Activated CD8-positive, alpha-beta memory T cell treated with anti-CD3 and anti-CD28 coated beads for 36 hours (primary cell): ENCODE measurements around the gene KRT2. TPM values are rescaled to one million over a fixed set of nuclear protein-coding genes. Genes with fewer than 3 reads are reported as not detected.

Source experiments
- CTCF ChIA-PET: fragments of 350-600 bp; sonication (Branson Sonifier 250); formaldehyde crosslinking; loops from one replicate; lab custom pipeline; 2021; ENCODE audit warnings: antibody characterized with exemption; lab: Charles Lee
- POLR2A ChIA-PET: fragments of 350-600 bp; sonication (Branson Sonifier 250); formaldehyde crosslinking; loops from one replicate; lab custom pipeline; 2021; ENCODE audit warnings: antibody characterized with exemption; lab: Charles Lee
- total RNA-seq, 2 experiments: library from RNA; stranded (reverse); gene quantifications; one replicate each; pipeline ENCODE4 v1.2.3, GENCODE V29; 2021

The KRT2 gene
- total RNA-seq, 2 experiments from 2014 or later = not detected

DNA sequence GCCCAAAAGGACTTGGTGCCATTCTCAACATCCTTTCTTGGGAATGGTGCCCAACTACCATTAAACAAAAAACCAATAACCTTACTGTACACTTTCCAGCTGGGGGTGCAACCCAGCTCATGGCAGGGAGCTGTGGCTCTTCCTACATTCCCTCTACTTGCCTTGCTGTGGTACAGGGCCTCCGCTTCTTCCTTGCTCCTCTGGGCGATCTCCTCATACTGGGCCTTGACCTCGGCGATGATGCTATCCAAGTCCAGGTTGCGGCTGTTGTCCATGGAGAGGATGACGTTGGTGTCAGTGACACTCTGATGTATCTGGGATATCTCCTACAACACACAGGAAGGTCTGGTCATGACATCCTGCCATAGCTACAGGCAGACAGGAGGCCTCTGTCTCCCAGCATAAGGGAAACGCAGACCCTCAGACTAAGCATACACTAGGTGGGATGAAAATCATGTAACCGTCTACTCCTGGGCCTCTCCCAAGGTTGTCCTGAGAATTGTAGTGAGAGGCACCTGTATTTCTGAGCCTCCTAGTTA lies 3.9 kb downstream of the KRT2 start:
- ChIA-PET POLR2A (no interaction called here), CTCF (no interaction called here)

GRCh38 chr12:52647601-52648000 lies 4.4 kb downstream of the KRT2 start:
- POLR2A ChIA-PET = no interaction called here

DNA sequence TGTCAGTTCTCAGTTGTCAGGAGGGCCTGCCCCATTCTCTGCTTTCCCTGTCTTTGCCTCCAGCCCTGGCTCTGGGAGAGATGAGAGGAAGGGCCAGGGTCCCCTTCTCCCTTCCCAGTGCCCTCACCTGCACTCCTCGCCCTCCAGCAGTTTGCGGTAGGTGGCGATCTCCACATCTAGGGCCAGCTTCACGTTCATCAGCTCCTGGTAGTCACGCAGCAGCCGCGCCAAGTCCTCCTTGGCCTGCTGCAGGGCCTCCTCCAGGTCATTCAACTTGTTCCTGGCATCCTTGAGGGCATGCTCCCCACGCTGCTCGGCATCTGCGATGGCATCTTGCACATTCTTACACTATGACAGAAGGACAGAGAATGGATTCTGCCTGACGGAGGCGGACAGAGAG lies 5.4 kb downstream of the KRT2 start:
- ChIA-PET POLR2A (no interaction called here), CTCF (no interaction called here)

More at GRCh38 chr12:52647601-52648000, 4.4 kb downstream of the KRT2 start:
- CTCF ChIA-PET = no interaction called here

- ChIA-PET CTCF (no interaction called here), POLR2A (no interaction called here)
Measured at GRCh38 chr12:52645982-52646381, 6.0 kb downstream of the KRT2 start.

- POLR2A ChIA-PET = no interaction called here
- CTCF ChIA-PET = no interaction called here
Measured at GRCh38 chr12:52645120-52645761, 6.8 kb downstream of the KRT2 start.

DNA sequence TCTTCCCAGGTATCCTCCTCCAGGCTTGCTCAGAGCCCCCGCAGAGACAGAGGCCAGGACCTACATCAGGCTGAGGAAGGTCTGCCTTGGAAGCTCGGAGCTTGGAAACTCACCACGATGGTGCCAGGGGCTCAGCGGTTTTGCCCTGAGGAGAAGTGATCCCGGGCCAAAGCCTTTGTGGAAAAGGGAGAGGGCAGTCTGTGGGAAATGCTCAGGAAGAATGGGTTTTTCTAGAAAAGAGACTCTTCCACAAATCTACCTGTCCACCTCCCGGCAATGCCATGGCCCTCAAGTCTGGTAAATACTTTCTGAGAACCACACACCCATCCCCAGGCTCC lies 8.0 kb downstream of the KRT2 start:
- ChIA-PET CTCF (no interaction called here), POLR2A (no interaction called here)

- ChIA-PET POLR2A (no interaction called here), CTCF (no interaction called here)
Measured at GRCh38 chr12:52643233-52644077, 8.6 kb downstream of the KRT2 start.

DNA sequence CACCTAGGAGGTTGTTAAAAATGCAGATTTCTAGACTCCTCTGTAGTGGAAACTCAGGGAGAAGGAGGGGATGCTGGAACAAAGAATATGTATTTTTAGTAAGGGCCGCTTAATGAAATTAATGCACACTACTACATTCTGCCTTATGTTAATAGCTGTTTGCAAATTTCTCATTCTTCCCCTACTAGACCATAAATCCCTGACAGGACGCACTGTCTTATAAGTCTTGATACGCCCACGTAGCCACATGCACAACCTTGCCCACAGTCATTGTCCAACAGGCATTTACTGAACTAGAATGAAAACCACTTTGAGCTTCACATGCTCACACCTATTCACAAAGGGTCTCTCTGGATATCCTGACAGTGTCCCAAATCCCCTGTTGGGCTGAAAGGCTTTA lies 10.5 kb downstream of the KRT2 start:
- POLR2A ChIA-PET = no interaction called here
- CTCF ChIA-PET = no interaction called here

- CTCF ChIA-PET = interaction anchor here (0.6 kb wide), 1 partner anchor 354 kb away, joined by 3 read pairs; no protein-coding TSS in a partner anchor
- POLR2A ChIA-PET = no interaction called here
Measured at GRCh38 chr12:52637299-52637698, 14.7 kb downstream of the KRT2 start.

- POLR2A ChIA-PET = no interaction called here
- CTCF ChIA-PET = interaction anchor here (0.6 kb wide), 1 partner anchor 353 kb away, joined by 3 read pairs; no protein-coding TSS in a partner anchor
Measured at GRCh38 chr12:52636592-52637258, 15.3 kb downstream of the KRT2 start.

DNA sequence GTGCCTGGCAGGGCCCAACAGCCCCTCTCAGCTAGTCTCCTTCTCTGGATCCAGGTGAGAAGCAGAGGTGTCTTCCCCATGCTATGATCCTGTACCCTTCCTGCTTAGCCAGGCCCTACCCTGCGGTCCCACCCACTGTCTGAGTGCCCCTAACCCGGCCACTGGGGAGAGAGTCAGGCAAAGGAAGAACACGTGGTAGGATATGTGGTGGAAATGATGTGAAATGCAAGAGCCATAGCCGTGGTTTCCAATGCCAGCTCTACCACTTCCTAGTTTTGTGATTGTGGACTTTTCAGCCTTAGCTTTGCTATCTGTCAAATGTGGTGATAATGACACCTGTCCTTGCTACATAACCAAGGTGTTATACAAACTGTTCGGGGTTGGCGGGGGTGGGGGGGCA lies 15.8 kb downstream of the KRT2 start:
- POLR2A ChIA-PET = no interaction called here
- CTCF ChIA-PET = no interaction called here

- ChIA-PET CTCF (no interaction called here), POLR2A (no interaction called here)
Measured at GRCh38 chr12:52634266-52635056, 17.6 kb downstream of the KRT2 start.

DNA sequence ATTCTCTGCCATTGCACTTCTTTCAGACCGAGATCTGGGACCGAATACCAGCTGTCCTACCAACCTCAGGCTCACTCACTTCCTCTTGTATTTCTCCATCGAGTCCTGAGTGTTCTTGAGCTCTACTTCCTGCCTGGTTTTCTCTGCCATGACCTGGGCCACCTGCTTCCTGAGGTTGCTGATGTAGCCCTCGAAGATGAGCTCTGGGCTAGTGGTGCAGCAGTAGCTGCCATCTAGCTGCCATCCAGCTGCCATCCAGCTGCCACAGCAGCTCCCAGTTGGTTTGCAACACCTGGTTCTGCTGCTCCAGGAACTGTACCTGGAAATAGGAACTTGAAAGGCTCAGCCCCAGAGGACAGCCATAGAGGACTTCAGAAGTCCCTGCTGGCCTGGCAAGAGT lies 18.6 kb downstream of the KRT2 start:
- ChIA-PET POLR2A (no interaction called here), CTCF (interaction anchor here (1.3 kb wide), 1 partner anchor 246 kb away, joined by 3 read pairs; no protein-coding TSS in a partner anchor)

- CTCF ChIA-PET = interaction anchor here (1.3 kb wide), 1 partner anchor 247 kb away, joined by 3 read pairs; no protein-coding TSS in a partner anchor
- POLR2A ChIA-PET = no interaction called here
Measured at GRCh38 chr12:52632656-52633055, 19.4 kb downstream of the KRT2 start.

DNA sequence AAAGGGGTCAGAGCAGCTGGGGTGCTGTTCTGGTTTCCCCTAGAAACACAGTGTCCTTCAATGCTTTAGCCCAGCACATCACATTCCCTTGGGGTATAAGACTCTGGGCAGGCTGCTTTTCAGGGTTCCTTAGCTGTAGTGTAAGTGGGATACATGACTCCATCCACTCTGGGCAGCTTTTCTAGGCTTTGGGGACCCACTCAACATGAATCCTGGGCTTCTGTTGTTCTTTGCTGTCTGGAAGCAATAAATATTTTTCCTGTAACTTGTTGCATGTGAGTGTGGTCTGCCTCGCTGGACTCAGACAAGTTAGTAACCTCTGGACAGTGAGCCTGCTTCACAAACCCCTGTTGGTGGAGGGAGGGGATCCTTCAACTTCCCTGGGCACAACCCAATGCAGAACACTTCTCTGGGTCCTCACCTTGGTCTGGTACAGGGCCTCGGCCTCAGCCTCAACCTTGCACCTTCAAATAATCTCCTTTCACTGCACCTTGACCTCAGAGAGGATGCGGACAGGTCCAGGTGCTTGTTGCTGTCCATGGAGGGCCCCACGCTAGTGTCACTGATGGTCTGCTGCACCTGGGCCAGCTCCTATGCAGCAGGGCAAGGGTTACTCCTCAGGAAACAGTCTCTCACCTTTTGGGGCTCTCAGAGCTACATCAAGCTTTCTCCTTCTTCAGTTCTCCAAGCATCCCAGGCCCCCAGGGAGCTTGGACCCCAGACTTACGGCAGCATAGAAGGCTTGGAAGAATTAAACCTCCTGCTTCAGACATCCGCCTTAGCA lies 20.1 kb downstream of the KRT2 start:
- ChIA-PET POLR2A (no interaction called here), CTCF (interaction anchor here (1.3 kb wide), 1 partner anchor 248 kb away, joined by 3 read pairs; no protein-coding TSS in a partner anchor)

GRCh38 chr12:52631264-52631663 lies 20.7 kb downstream of the KRT2 start:
- ChIA-PET CTCF (no interaction called here), POLR2A (no interaction called here)

DNA sequence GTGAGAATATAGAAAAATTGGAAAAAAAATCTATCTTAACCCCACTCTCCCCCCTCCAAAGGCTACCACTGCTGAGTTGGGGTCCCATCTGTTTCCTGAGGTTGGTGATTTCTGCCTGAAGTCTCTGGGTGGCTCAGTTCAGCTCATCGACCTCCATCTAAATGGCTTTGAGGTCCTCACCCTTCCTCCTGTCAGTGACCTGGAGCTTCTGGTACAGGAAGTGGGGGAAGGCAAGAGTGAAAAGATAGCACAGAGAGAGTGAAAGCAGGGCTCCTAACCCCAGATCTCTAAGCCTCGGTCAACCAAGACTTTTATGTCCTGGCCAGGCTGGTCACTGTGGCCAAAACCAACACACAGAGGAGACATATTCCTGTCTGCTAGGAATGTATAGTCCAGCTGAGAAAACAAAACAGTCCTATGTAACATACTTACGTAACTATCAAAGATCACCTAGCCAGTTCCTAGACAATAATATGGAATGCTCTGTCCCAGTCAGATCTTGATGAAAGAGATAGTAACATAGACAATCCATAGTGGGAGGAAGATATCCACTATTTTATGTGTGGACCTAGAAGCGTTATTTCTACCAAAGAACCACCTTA lies 21.3 kb downstream of the KRT2 start:
- CTCF ChIA-PET = no interaction called here

GRCh38 chr12:52630008-52630500 lies 22.0 kb downstream of the KRT2 start:
- ChIA-PET POLR2A (no interaction called here), CTCF (no interaction called here)

More for the DNA sequence above, 21.3 kb downstream of the KRT2 start:
- POLR2A ChIA-PET = no interaction called here
